Panc1 (cell line): ENCODE results near the gene LINGO3. TPM values are rescaled to one million over a fixed set of nuclear protein-coding genes. Genes with fewer than 3 reads are reported as not detected.

Source experiments
- ATAC-seq: fragments of 200-7000 bp; cut with Tn5 transposase; 2 replicates; pipeline ENCODE4 v1.9.1; 2020; ENCODE audit warnings: mild to moderate bottlenecking, moderate library complexity
- BruUV-seq: library from RNA; stranded (reverse); fragments of 400-500 nt; replicated peaks from 2 replicates; lab custom pipeline; 2021; lab: Mats Ljungman, UMichigan
- CTCF ChIA-PET: fragments of 300-600 bp; sonication (Branson Sonifier 250); formaldehyde crosslinking; loops from one replicate; lab custom pipeline; 2022; ENCODE audit warnings: antibody characterized with exemption; lab: Charles Lee
- POLR2A ChIA-PET: fragments of 300-600 bp; sonication (Branson Sonifier 250); formaldehyde crosslinking; loops from one replicate; lab custom pipeline; 2022; ENCODE audit warnings: antibody characterized with exemption; lab: Charles Lee
- DNase-seq: peaks from one replicate; pipeline ENCODE4 v3.0.0-alpha.2; 2010; ENCODE audit warnings: low read depth, low spot score
- H3K27ac ChIP-seq: 2 replicates; pipeline ENCODE4 v1.5.1; 2011; ENCODE audit warnings: mild to moderate bottlenecking, low read length, inconsistent platforms
- H3K27me3 ChIP-seq: fragments of 200-500 bp; sonication (Bioruptor generic); 2 replicates; pipeline ENCODE4 v1.6.0; 2014; ENCODE audit warnings: low read length, inconsistent platforms; ENCODE audit not compliant: control insufficient read depth, insufficient read depth
- H3K36me3 ChIP-seq: fragments of 200-500 bp; sonication (Bioruptor generic); 2 replicates; pipeline ENCODE4 v1.5.1; 2014; ENCODE audit warnings: inconsistent platforms, mild to moderate bottlenecking, low read length, moderate library complexity; ENCODE audit not compliant: control insufficient read depth, insufficient read depth
- H3K4me1 ChIP-seq: 2 replicates; pipeline ENCODE4 v1.5.1; 2011; ENCODE audit warnings: inconsistent platforms, mild to moderate bottlenecking, low read length, moderate library complexity; ENCODE audit not compliant: control insufficient read depth, insufficient read depth
- H3K4me3 ChIP-seq, 2 experiments: 2 replicates each; pipeline ENCODE4 v1.5.1; 2011 to 2012; ENCODE audit warnings: low read depth in 2 of 2, low read length in 2 of 2, mild to moderate bottlenecking in 2 of 2, inconsistent platforms in 1 of 2, moderate library complexity in 1 of 2
- H3K9me3 ChIP-seq: fragments of 200-500 bp; sonication (Bioruptor generic); 2 replicates; pipeline ENCODE4 v1.5.1; 2014; ENCODE audit warnings: low read depth, mild to moderate bottlenecking, inconsistent platforms, low read length, moderate library complexity; ENCODE audit not compliant: control insufficient read depth, insufficient read depth
- CTCF ChIP-seq: fragments of 450-650 bp; IDR thresholded peaks from 2 replicates; pipeline ENCODE4 v1.5.1; 2017; ENCODE audit warnings: mild to moderate bottlenecking
- POLR2AphosphoS5 ChIP-seq: IDR thresholded peaks from 2 replicates; pipeline ENCODE4 v1.6.1; 2012; ENCODE audit warnings: mild to moderate bottlenecking, low read depth, low read length, moderate library complexity
- REST ChIP-seq, 2 experiments: IDR thresholded peaks; 2 replicates each; pipeline ENCODE4 v1.6.1; 2011 to 2012; ENCODE audit warnings: low read depth in 2 of 2, control low read depth in 1 of 2, low read length in 1 of 2, mild to moderate bottlenecking in 1 of 2, moderate library complexity in 1 of 2; ENCODE audit not compliant: insufficient read depth in 1 of 2
- SIN3A ChIP-seq: IDR thresholded peaks from 2 replicates; pipeline ENCODE4 v1.6.1; 2012; ENCODE audit warnings: low read depth, mild to moderate bottlenecking, low read length, moderate library complexity, borderline replicate concordance; ENCODE audit not compliant: insufficient read depth
- TCF7L2 ChIP-seq: IDR thresholded peaks from 2 replicates; pipeline ENCODE4 v1.6.1; 2011; ENCODE audit warnings: mild to moderate bottlenecking, low read depth, low read length, inconsistent platforms
- in situ Hi-C: cut with HindIII; loops from 2 replicates; pipeline ENCODE4 v1.10.0; 2016; ENCODE audit warnings: low sequenced_read_pairs, low pct_unique_long_range_greater_than_20kb
- intact Hi-C: fragments of 100-400 bp; cut with micrococcal nuclease; formaldehyde crosslinking; loops from one replicate; pipeline ENCODE4 v1.10.0; 2022; ENCODE audit not compliant: unreplicated experiment
- total RNA-seq: library from RNA; stranded (reverse); gene quantifications from one replicate; pipeline ENCODE4 v1.2.1, GENCODE V29; 2021; ENCODE audit not compliant: unreplicated experiment

The LINGO3 gene
- total RNA-seq, 1 experiment from 2014 or later, result 0.13 TPM

DNA sequence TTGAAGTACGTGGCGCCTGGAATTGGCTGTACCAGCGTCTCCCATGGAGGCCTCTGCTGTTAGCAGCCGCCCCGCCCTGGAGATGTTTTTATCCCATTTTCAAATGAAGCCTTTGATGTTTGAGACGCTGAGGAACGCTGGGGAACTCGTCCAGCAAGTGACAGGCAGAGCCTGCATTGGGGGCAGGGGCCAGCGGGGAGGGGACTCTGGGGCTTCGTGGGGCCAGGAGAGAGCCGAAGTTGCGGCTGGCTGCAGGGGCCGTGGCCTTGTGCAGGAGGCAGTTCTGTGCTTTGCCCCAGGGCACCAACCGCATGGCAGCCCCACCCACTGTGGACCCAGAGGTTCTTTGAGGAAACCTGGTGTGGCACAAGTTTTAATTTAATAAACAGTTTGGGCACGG, 34.0 kb upstream of the LINGO3 start:
- ATAC-seq, result no peak
- H3K27me3 ChIP-seq, result no peaks in the 10 kb centered on the region

DNA sequence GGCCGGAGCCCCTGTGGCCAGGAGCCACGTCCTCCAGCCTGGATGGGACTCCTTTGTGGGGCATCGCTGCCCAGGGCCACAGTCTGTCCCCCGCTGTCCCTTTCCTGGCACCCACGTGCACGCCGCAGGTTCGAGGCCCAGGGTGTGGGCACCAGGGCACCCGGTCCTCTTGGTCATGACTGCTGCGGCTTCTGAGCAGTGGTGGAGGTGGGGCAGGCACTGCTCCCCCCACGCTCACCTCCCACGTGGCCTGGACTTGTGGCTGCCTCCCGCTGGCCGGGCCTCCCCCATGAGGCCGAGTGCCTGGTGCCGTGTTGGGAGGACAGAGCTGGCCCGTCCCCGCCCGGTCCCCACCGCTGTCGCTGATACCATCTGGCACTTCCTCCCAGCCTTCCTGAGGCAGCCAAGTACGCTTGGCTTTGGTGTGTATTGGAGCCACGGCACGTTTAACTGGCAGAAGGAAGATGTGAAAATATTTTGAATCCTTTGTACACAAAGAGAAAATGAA, 33.3 kb upstream of the LINGO3 start:
- H3K4me1 ChIP-seq, result no peaks in the 10 kb centered on the region
- DNase-seq (no peak), ATAC-seq (no peak)
- in situ Hi-C loops, result no loop called here
- POLR2A ChIA-PET, result no interaction called here
- intact Hi-C loops, result no loop called here
- H3K4me3 ChIP-seq, result no peak overlapping the region
- H3K27me3 ChIP-seq, result no peaks in the 10 kb centered on the region
- CTCF ChIA-PET, result no interaction called here
- H3K27ac ChIP-seq, result no peak overlapping the region
- H3K9me3 ChIP-seq, result no peaks in the 10 kb centered on the region
- no TSS peak for BruUV-seq
- H3K36me3 ChIP-seq, result no peaks in the 10 kb centered on the region
- TF ChIP-seq CTCF (no peak), POLR2AphosphoS5 (no peak), TCF7L2 (no peak), REST (IDR thresholded peaks at IDR 0.05; ENCODE audit: insufficient read depth in 1 of 2, low read depth in 2 of 2, low read length in 1 of 2) (no peak), SIN3A (no peak)

More for the DNA sequence above, 34.0 kb upstream of the LINGO3 start:
- BruUV-seq, result TSS peak; percentile 68
- in situ Hi-C loops, result no loop called here
- H3K36me3 ChIP-seq, result no peaks in the 10 kb centered on the region
- TF ChIP-seq CTCF, result no peak
- TF ChIP-seq TCF7L2, result no peak
- TF ChIP-seq POLR2AphosphoS5, result no peak
- no peak for TF ChIP-seq SIN3A
- no peak for TF ChIP-seq REST (IDR thresholded peaks at IDR 0.05; ENCODE audit: insufficient read depth in 1 of 2, low read depth in 2 of 2, low read length in 1 of 2)
- intact Hi-C loops, result no loop called here
- ChIA-PET CTCF (no interaction called here), POLR2A (no interaction called here)
- no peak for DNase-seq
- no peaks in the 10 kb centered on the region for H3K9me3 ChIP-seq
- H3K4me1 ChIP-seq, result no peaks in the 10 kb centered on the region
- H3K27ac ChIP-seq, result no peak overlapping the region
- no peak overlapping the region for H3K4me3 ChIP-seq
